H9 (cell line): Measurements from ENCODE around the gene RAP1GAP. TPM values are rescaled to one million over a fixed set of nuclear protein-coding genes. Genes with fewer than 3 reads are reported as not detected.

Experiments used
- DNase-seq: peaks from one replicate; pipeline ENCODE4 v3.0.0-alpha.2; 2017
- H2AFZ ChIP-seq: one replicate; pipeline ENCODE4 v1.6.1; 2013; ENCODE audit warnings: mild to moderate bottlenecking, low read length, control low read depth, moderate library complexity
- H2AK5ac ChIP-seq: 2 replicates; pipeline ENCODE4 v1.6.1; 2013; ENCODE audit warnings: low read length, control low read depth, mixed read lengths; ENCODE audit not compliant: insufficient read length
- H2BK120ac ChIP-seq: one replicate; pipeline ENCODE4 v1.6.1; 2013; ENCODE audit warnings: low read depth, mild to moderate bottlenecking, low read length, control low read depth, inconsistent platforms; ENCODE audit not compliant: poor library complexity, severe bottlenecking
- H2BK12ac ChIP-seq: 2 replicates; pipeline ENCODE4 v1.6.1; 2013; ENCODE audit warnings: low read length, control low read depth, mixed read lengths, low read depth; ENCODE audit not compliant: insufficient read length
- H2BK15ac ChIP-seq: 2 replicates; pipeline ENCODE4 v1.6.1; 2013; ENCODE audit warnings: low read depth, low read length, control low read depth
- H2BK20ac ChIP-seq: one replicate; pipeline ENCODE4 v1.6.1; 2013; ENCODE audit warnings: low read depth, mild to moderate bottlenecking, low read length, control low read depth, inconsistent platforms; ENCODE audit not compliant: poor library complexity, severe bottlenecking
- H2BK5ac ChIP-seq: 2 replicates; pipeline ENCODE4 v1.6.1; 2013; ENCODE audit warnings: low read length, control low read depth, mixed read lengths; ENCODE audit not compliant: insufficient read length
- H3K14ac ChIP-seq: 2 replicates; pipeline ENCODE4 v1.6.1; 2013; ENCODE audit warnings: low read length, control low read depth; ENCODE audit not compliant: insufficient read depth
- H3K18ac ChIP-seq: 2 replicates; pipeline ENCODE4 v1.6.1; 2013; ENCODE audit warnings: low read depth, mild to moderate bottlenecking, mixed read lengths, low read length, control low read depth; ENCODE audit not compliant: insufficient read length
- H3K23ac ChIP-seq: 2 replicates; pipeline ENCODE4 v1.6.1; 2013; ENCODE audit warnings: low read length, control low read depth, mixed read lengths, low read depth; ENCODE audit not compliant: insufficient read length
- H3K23me2 ChIP-seq: 2 replicates; pipeline ENCODE4 v1.6.1; 2013; ENCODE audit warnings: low read depth, mild to moderate bottlenecking, mixed read lengths, low read length, control low read depth; ENCODE audit not compliant: insufficient read length, poor library complexity, severe bottlenecking
- H3K27ac ChIP-seq: 2 replicates; pipeline ENCODE4 v1.5.1; 2013; ENCODE audit warnings: low read length, control low read depth, mixed read lengths, low read depth; ENCODE audit not compliant: insufficient read length
- H3K27me3 ChIP-seq: 2 replicates; pipeline ENCODE4 v1.6.1; 2013; ENCODE audit warnings: low read length, control low read depth, inconsistent platforms; ENCODE audit not compliant: insufficient read depth
- H3K4ac ChIP-seq: 2 replicates; pipeline ENCODE4 v1.6.1; 2013; ENCODE audit warnings: low read depth, mild to moderate bottlenecking, control low read depth, inconsistent platforms, low read length, moderate library complexity
- H3K4me1 ChIP-seq: 2 replicates; pipeline ENCODE4 v1.6.1; 2013; ENCODE audit warnings: low read length, control low read depth, inconsistent platforms; ENCODE audit not compliant: insufficient read depth
- H3K4me2 ChIP-seq: 2 replicates; pipeline ENCODE4 v1.6.1; 2013; ENCODE audit warnings: low read length, control low read depth, mixed read lengths; ENCODE audit not compliant: insufficient read length, insufficient read depth
- H3K56ac ChIP-seq: 2 replicates; pipeline ENCODE4 v1.6.1; 2013; ENCODE audit warnings: low read depth, mild to moderate bottlenecking, mixed read lengths, low read length, control low read depth; ENCODE audit not compliant: insufficient read length
- H3K79me1 ChIP-seq: 2 replicates; pipeline ENCODE4 v1.6.1; 2013; ENCODE audit warnings: low read depth, mild to moderate bottlenecking, moderate library complexity, low read length, control low read depth, inconsistent platforms; ENCODE audit not compliant: insufficient read depth, poor library complexity, severe bottlenecking
- H3K79me2 ChIP-seq: 2 replicates; pipeline ENCODE4 v1.6.1; 2013; ENCODE audit warnings: low read length, control low read depth, inconsistent platforms; ENCODE audit not compliant: insufficient read depth
- H3K9ac ChIP-seq: 2 replicates; pipeline ENCODE4 v1.6.1; 2013; ENCODE audit warnings: low read length, control low read depth, mixed read lengths; ENCODE audit not compliant: insufficient read length; ENCODE audit errors: extremely low read depth
- H3K9me3 ChIP-seq: one replicate; pipeline ENCODE4 v1.6.1; 2013; ENCODE audit warnings: low read depth, low read length, inconsistent platforms; ENCODE audit not compliant: control insufficient read depth
- H3T11ph ChIP-seq: one replicate; pipeline ENCODE4 v1.6.1; 2013; ENCODE audit warnings: mild to moderate bottlenecking, low read length, control low read depth, inconsistent platforms
- H4K20me1 ChIP-seq: one replicate; pipeline ENCODE4 v1.6.1; 2013; ENCODE audit not compliant: control insufficient read depth, insufficient read length, insufficient read depth
- H4K5ac ChIP-seq: 2 replicates; pipeline ENCODE4 v1.6.1; 2013; ENCODE audit warnings: low read depth, mild to moderate bottlenecking, mixed read lengths, low read length, control low read depth; ENCODE audit not compliant: insufficient read length
- H4K8ac ChIP-seq: replicated peaks from 2 replicates; pipeline ENCODE4 v1.6.1; 2013; ENCODE audit warnings: low read length, control low read depth, mixed read lengths, low read depth; ENCODE audit not compliant: insufficient read length
- H4K91ac ChIP-seq: 2 replicates; pipeline ENCODE4 v1.6.1; 2013; ENCODE audit warnings: low read depth, mild to moderate bottlenecking, moderate library complexity, mixed read lengths, low read length, control low read depth; ENCODE audit not compliant: insufficient read length
- H3K27ac Mint-ChIP-seq, 3 experiments: 2 replicates in 2 of 3; 3 replicates in 1 of 3; pipeline ENCODE4 v1.8.0; 2020 to 2021; ENCODE audit warnings: mixed read lengths in 3 of 3, mild to moderate bottlenecking in 1 of 3, moderate library complexity in 1 of 3
- H3K27me3 Mint-ChIP-seq: 2 replicates; pipeline ENCODE4 v1.8.0; 2021; ENCODE audit warnings: low read depth, mild to moderate bottlenecking, moderate library complexity, mixed read lengths
- H3K36me3 Mint-ChIP-seq, 3 experiments: 2 replicates in 2 of 3; 3 replicates in 1 of 3; pipeline ENCODE4 v1.8.0; 2020 to 2021; ENCODE audit warnings: low read depth in 3 of 3, mixed read lengths in 3 of 3; ENCODE audit not compliant: insufficient read depth in 1 of 3
- H3K4me1 Mint-ChIP-seq, 2 experiments: 2 replicates each; pipeline ENCODE4 v1.8.0; 2020; ENCODE audit warnings: mixed read lengths in 2 of 2
- H3K4me3 Mint-ChIP-seq, 2 experiments: 2 replicates in 1 of 2; 3 replicates in 1 of 2; pipeline ENCODE4 v1.8.0; 2020 to 2021; ENCODE audit warnings: mild to moderate bottlenecking in 2 of 2, mixed read lengths in 2 of 2, moderate library complexity in 1 of 2
- H3K9me3 Mint-ChIP-seq, 2 experiments: 2 replicates in 1 of 2; 3 replicates in 1 of 2; pipeline ENCODE4 v1.8.0; 2020; ENCODE audit warnings: mild to moderate bottlenecking in 2 of 2, mixed read lengths in 2 of 2, moderate library complexity in 1 of 2
- CTCF ChIP-seq: fragments of 200-600 bp; sonication (generic); conservative IDR thresholded peaks from 3 replicates; pipeline ENCODE4 v1.8.0; 2021; ENCODE audit warnings: antibody characterized with exemption, mild to moderate bottlenecking
- WGBS: extraction: QIAGEN DNeasy Blood & Tissue Kit; methylation state at CpG from one replicate; pipeline ENCODE4 v1.1.7; 2013; ENCODE audit warnings: missing lambda C conversion rate, low lambda C conversion rate, mixed read lengths; ENCODE audit not compliant: insufficient read length; ENCODE audit errors: extremely low coverage; 5-methylcytosine and 5-hydroxymethylcytosine counted together
- total RNA-seq: library from RNA; stranded (reverse); gene quantifications from 2 replicates; pipeline ENCODE4 v1.2.1, GENCODE V29; 2021

The RAP1GAP gene
- total RNA-seq, 1 experiment from 2014 or later = 7.9 TPM

- H2AK5ac ChIP-seq = no peak overlapping the region
- WGBS = no CpG with 5 or more reads among the region's 4 CpGs
- no peak overlapping the region for H2BK5ac ChIP-seq
- no peak overlapping the region for H2BK120ac ChIP-seq
- no peaks in the 10 kb centered on the region for H3K27me3 ChIP-seq
- H3K23ac ChIP-seq = no peak overlapping the region
- no peak overlapping the region for H2BK20ac ChIP-seq
- no peak overlapping the region for H3K18ac ChIP-seq
- no peak overlapping the region for H4K8ac ChIP-seq
- no peak overlapping the region for H3K9ac ChIP-seq
- peaks cover 22 to 31% of the 10 kb centered on the region in 2 experiments for H3K4me1 Mint-ChIP-seq
- H3K23me2 ChIP-seq = no peaks in the 10 kb centered on the region
- no peaks in the 10 kb centered on the region for H3K27me3 Mint-ChIP-seq
- H3T11ph ChIP-seq = no peak overlapping the region
- H3K4me3 Mint-ChIP-seq = no peak overlapping the region
- H3K14ac ChIP-seq = no peak overlapping the region
- TF ChIP-seq CTCF = no peak
- no peak overlapping the region for H3K27ac ChIP-seq
- no peak overlapping the region for H3K27ac Mint-ChIP-seq
- H3K79me1 ChIP-seq = no peaks in the 10 kb centered on the region
- H3K9me3 Mint-ChIP-seq = no peaks in the 10 kb centered on the region
- DNase-seq = no peak
- H3K4me1 ChIP-seq = peaks cover 2% of the 10 kb centered on the region; the same call in 1 of the 2 replicates
- H3K4me2 ChIP-seq = no peak overlapping the region
- no peaks in the 10 kb centered on the region for H4K20me1 ChIP-seq
- H3K4ac ChIP-seq = no peak overlapping the region
- no peak overlapping the region for H4K5ac ChIP-seq
- H3K79me2 ChIP-seq = no peaks in the 10 kb centered on the region
- H3K56ac ChIP-seq = no peak overlapping the region
- no peak overlapping the region for H2AFZ ChIP-seq
- no peaks in the 10 kb centered on the region for H3K9me3 ChIP-seq
- peaks cover 2 to 7% (median 6%) of the 10 kb centered on the region in 3 experiments; a peak in 3 of 7 replicates for H3K36me3 Mint-ChIP-seq
- H4K91ac ChIP-seq = no peak overlapping the region
- H2BK15ac ChIP-seq = no peak overlapping the region
- H2BK12ac ChIP-seq = no peak overlapping the region
Observed at GRCh38 chr1:21570885-21571284, 98.3 kb downstream of the RAP1GAP start.
